Neural cell (in vitro differentiated cells): ENCODE results near the gene FAM110A. TPM values are rescaled to one million over a fixed set of nuclear protein-coding genes. Genes with fewer than 3 reads are reported as not detected.

Experiments used
- H2AFZ ChIP-seq: fragments of 200-600, 300-800 bp; sonication (generic), shearing (Covaris generic); 2 replicates; pipeline ENCODE4 v1.6.0; 2014; ENCODE audit warnings: low read depth, mild to moderate bottlenecking, antibody characterized with exemption, low read length, moderate library complexity
- H3F3A ChIP-seq: fragments of 200-600 bp; shearing (Covaris generic); 2 replicates; pipeline ENCODE4 v1.6.1; 2016; ENCODE audit warnings: mild to moderate bottlenecking, moderate library complexity, mixed read lengths, antibody characterized with exemption, low read length; ENCODE audit not compliant: insufficient read depth, poor library complexity, severe bottlenecking
- H3K27ac ChIP-seq: fragments of 200-600, 300-800 bp; sonication (generic), shearing (Covaris generic); 2 replicates; pipeline ENCODE4 v1.5.1; 2014; ENCODE audit warnings: mild to moderate bottlenecking, low read length, moderate library complexity
- H3K27me3 ChIP-seq: fragments of 300-800, 200-600 bp; sonication (generic), shearing (Covaris generic); 2 replicates; pipeline ENCODE4 v1.6.0; 2014; ENCODE audit warnings: mild to moderate bottlenecking, low read depth, low read length, moderate library complexity; ENCODE audit not compliant: insufficient read depth
- H3K36me3 ChIP-seq: fragments of 300-800, 200-600 bp; sonication (generic), shearing (Covaris generic); 2 replicates; pipeline ENCODE4 v1.5.1; 2014; ENCODE audit warnings: mild to moderate bottlenecking, antibody characterized with exemption, low read length, moderate library complexity; ENCODE audit not compliant: insufficient read depth
- H3K4me2 ChIP-seq: fragments of 300-800, 200-600 bp; sonication (generic), shearing (Covaris generic); 2 replicates; pipeline ENCODE4 v1.6.0; 2014; ENCODE audit warnings: mild to moderate bottlenecking, low read length
- H3K4me3 ChIP-seq: fragments of 300-800, 200-600 bp; sonication (generic), shearing (Covaris generic); 2 replicates; pipeline ENCODE4 v1.5.1; 2014; ENCODE audit warnings: mild to moderate bottlenecking, low read length, moderate library complexity
- H3K79me2 ChIP-seq: fragments of 200-600 bp; shearing (Covaris generic); replicated peaks from 2 replicates; pipeline ENCODE4 v1.6.0; 2014; ENCODE audit warnings: mild to moderate bottlenecking, low read length, moderate library complexity; ENCODE audit not compliant: insufficient read depth
- H3K9ac ChIP-seq: fragments of 300-800, 200-600 bp; sonication (generic), shearing (Covaris generic); 2 replicates; pipeline ENCODE4 v1.6.1; 2016; ENCODE audit warnings: mild to moderate bottlenecking, low read length, mixed read lengths
- H3K9me2 ChIP-seq: fragments of 200-600 bp; shearing (Covaris generic); 2 replicates; pipeline ENCODE4 v1.6.1; 2016; ENCODE audit warnings: mild to moderate bottlenecking, low read length, mixed read lengths; ENCODE audit not compliant: insufficient read depth
- H3K9me3 ChIP-seq: fragments of 200-600, 300-800 bp; sonication (generic), shearing (Covaris generic); 2 replicates; pipeline ENCODE4 v1.6.1; 2016; ENCODE audit warnings: mild to moderate bottlenecking, mixed run types, low read length, moderate library complexity, mixed read lengths
- H4K20me1 ChIP-seq: fragments of 200-600 bp; shearing (Covaris generic); 2 replicates; pipeline ENCODE4 v1.6.1; 2016; ENCODE audit warnings: mild to moderate bottlenecking, mixed run types; ENCODE audit not compliant: insufficient read depth
- EP300 ChIP-seq: fragments of 450-650 bp; conservative IDR thresholded peaks from 2 replicates; pipeline ENCODE4 v1.6.1; 2014; ENCODE audit warnings: antibody characterized with exemption, mild to moderate bottlenecking, moderate library complexity; ENCODE audit not compliant: poor library complexity, severe bottlenecking
- EZH2 ChIP-seq: fragments of 200-600, 300-800 bp; shearing (Covaris generic), sonication (generic); IDR thresholded peaks from 2 replicates; pipeline ENCODE4 v1.6.1; 2014; ENCODE audit warnings: antibody characterized with exemption, low read length, borderline replicate concordance, mild to moderate bottlenecking; ENCODE audit not compliant: insufficient read depth, poor library complexity, severe bottlenecking
- MXI1 ChIP-seq: fragments of 450-650 bp; conservative IDR thresholded peaks from 2 replicates; pipeline ENCODE4 v1.6.1; 2014; ENCODE audit warnings: antibody characterized with exemption, mild to moderate bottlenecking; ENCODE audit not compliant: poor library complexity, severe bottlenecking
- POLR2AphosphoS5 ChIP-seq: IDR thresholded peaks from 2 replicates; pipeline ENCODE4 v1.6.1; 2012
- RAD21 ChIP-seq: fragments of 450-650 bp; conservative IDR thresholded peaks from 2 replicates; pipeline ENCODE4 v1.6.1; 2014; ENCODE audit warnings: antibody characterized with exemption, mild to moderate bottlenecking, moderate library complexity
- SMC3 ChIP-seq: fragments of 450-650 bp; conservative IDR thresholded peaks from 2 replicates; pipeline ENCODE4 v1.6.1; 2014; ENCODE audit warnings: antibody characterized with exemption, mild to moderate bottlenecking, moderate library complexity; ENCODE audit not compliant: poor library complexity
- TAF1 ChIP-seq: IDR thresholded peaks from 2 replicates; pipeline ENCODE4 v1.6.1; 2012; ENCODE audit warnings: low read depth
- polyA plus RNA-seq: library from polyadenylated mRNA; depleted of rRNA; stranded (reverse); fragments of >200 nt; gene quantifications from 2 replicates; pipeline ENCODE4 v1.2.3, GENCODE V29; 2014
- TF ChIP-seq, protein P1 (sequence below): fragments of 450-650 bp; IDR thresholded peaks from 2 replicates; pipeline ENCODE4 v1.5.1; 2014; ENCODE audit warnings: antibody characterized with exemption, mild to moderate bottlenecking, moderate library complexity; ENCODE audit not compliant: poor library complexity, severe bottlenecking
- TF ChIP-seq, protein P2 (sequence below): IDR thresholded peaks from 2 replicates; pipeline ENCODE4 v1.6.1; 2012; ENCODE audit warnings: borderline replicate concordance

The FAM110A gene
- polyA plus RNA-seq, 1 donor from 2014 or later: 5.8 TPM

DNA sequence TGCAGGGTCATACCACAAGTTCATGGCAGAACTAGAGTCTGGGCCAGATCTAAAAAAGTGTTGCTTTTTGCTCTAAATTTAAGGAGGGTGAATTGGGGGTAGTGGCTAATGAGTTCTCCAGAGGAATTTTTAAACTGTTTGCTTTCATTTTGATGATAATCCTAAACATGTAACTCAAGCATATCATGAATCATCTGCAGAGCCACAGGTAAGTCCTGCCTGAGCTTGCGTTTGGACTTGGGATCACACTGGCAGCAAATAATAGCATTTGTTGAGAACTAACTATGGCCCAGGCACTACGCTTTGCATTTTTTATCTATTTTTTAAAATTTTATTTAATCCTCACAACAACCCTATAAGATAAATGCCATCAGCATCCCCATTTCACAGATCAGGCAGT lies 27.4 kb downstream of the FAM110A start:
- Histone ChIP-seq H4K20me1 (no peaks in the 10 kb centered on the region), H3K9me2 (no peaks in the 10 kb centered on the region), H3K27me3 (no peaks in the 10 kb centered on the region), H3F3A (no peaks in the 10 kb centered on the region), H2AFZ (no peak overlapping the region), H3K79me2 (no peaks in the 10 kb centered on the region), H3K9ac (no peak overlapping the region), H3K27ac (no peak overlapping the region), H3K4me2 (no peak overlapping the region), H3K36me3 (no peaks in the 10 kb centered on the region), H3K9me3 (no peaks in the 10 kb centered on the region), H3K4me3 (no peak overlapping the region)
- TF ChIP-seq SMC3 (no peak), TAF1 (no peak), MXI1 (no peak), EZH2 (no peak)
- TF ChIP-seq, protein P1, sequence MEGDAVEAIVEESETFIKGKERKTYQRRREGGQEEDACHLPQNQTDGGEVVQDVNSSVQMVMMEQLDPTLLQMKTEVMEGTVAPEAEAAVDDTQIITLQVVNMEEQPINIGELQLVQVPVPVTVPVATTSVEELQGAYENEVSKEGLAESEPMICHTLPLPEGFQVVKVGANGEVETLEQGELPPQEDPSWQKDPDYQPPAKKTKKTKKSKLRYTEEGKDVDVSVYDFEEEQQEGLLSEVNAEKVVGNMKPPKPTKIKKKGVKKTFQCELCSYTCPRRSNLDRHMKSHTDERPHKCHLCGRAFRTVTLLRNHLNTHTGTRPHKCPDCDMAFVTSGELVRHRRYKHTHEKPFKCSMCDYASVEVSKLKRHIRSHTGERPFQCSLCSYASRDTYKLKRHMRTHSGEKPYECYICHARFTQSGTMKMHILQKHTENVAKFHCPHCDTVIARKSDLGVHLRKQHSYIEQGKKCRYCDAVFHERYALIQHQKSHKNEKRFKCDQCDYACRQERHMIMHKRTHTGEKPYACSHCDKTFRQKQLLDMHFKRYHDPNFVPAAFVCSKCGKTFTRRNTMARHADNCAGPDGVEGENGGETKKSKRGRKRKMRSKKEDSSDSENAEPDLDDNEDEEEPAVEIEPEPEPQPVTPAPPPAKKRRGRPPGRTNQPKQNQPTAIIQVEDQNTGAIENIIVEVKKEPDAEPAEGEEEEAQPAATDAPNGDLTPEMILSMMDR: no peak

DNA sequence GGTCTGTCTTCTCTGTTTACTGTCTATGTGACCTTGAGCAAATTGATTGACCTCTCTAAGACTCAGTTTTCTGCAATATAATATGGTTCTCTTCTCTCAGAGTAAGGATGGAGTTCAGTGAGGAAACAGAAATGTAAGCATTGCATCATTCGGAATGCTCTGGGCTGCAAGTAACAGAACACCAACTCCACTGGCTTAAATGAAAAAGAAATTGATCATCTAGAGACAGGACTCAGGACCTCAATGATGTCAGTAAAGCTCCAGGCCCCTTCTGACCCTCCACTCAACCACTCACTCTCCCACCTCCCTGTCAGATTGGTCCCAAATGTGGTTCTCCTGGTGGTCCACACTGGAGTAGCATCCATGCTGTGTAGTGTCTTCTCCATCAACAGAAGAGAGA lies 31.9 kb downstream of the FAM110A start:
- no peaks in the 10 kb centered on the region for H3K27me3 ChIP-seq
- no peaks in the 10 kb centered on the region for H3K9me2 ChIP-seq
- H3K27ac ChIP-seq: no peak overlapping the region
- H2AFZ ChIP-seq: no peak overlapping the region
- H3K9me3 ChIP-seq: no peaks in the 10 kb centered on the region
- no peaks in the 10 kb centered on the region for H3K36me3 ChIP-seq
- H3K9ac ChIP-seq: no peak overlapping the region
- H3K4me2 ChIP-seq: no peak overlapping the region
- no peak overlapping the region for H3K4me3 ChIP-seq
- no peaks in the 10 kb centered on the region for H4K20me1 ChIP-seq
- H3K79me2 ChIP-seq: no peaks in the 10 kb centered on the region
- no peak for TF ChIP-seq SMC3
- TF ChIP-seq TAF1: no peak
- no peak for TF ChIP-seq POLR2AphosphoS5
- TF ChIP-seq EZH2: no peak
- TF ChIP-seq, protein P2, sequence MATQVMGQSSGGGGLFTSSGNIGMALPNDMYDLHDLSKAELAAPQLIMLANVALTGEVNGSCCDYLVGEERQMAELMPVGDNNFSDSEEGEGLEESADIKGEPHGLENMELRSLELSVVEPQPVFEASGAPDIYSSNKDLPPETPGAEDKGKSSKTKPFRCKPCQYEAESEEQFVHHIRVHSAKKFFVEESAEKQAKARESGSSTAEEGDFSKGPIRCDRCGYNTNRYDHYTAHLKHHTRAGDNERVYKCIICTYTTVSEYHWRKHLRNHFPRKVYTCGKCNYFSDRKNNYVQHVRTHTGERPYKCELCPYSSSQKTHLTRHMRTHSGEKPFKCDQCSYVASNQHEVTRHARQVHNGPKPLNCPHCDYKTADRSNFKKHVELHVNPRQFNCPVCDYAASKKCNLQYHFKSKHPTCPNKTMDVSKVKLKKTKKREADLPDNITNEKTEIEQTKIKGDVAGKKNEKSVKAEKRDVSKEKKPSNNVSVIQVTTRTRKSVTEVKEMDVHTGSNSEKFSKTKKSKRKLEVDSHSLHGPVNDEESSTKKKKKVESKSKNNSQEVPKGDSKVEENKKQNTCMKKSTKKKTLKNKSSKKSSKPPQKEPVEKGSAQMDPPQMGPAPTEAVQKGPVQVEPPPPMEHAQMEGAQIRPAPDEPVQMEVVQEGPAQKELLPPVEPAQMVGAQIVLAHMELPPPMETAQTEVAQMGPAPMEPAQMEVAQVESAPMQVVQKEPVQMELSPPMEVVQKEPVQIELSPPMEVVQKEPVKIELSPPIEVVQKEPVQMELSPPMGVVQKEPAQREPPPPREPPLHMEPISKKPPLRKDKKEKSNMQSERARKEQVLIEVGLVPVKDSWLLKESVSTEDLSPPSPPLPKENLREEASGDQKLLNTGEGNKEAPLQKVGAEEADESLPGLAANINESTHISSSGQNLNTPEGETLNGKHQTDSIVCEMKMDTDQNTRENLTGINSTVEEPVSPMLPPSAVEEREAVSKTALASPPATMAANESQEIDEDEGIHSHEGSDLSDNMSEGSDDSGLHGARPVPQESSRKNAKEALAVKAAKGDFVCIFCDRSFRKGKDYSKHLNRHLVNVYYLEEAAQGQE: no peak
- no peak for TF ChIP-seq EP300
- TF ChIP-seq RAD21: no peak
- TF ChIP-seq, protein P1: no peak
- no peak for TF ChIP-seq MXI1
- no peaks in the 10 kb centered on the region for H3F3A ChIP-seq
